ENCODE data around the gene KHDC3L. TPM values are rescaled to one million over a fixed set of nuclear protein-coding genes. Genes with fewer than 3 reads are reported as not detected.

The KHDC3L gene
- total and polyA plus RNA-seq, 2 of the 13 experiments (the other 11 are each of a cell fraction or from before 2014, with no cell fraction given): not detected

DNA sequence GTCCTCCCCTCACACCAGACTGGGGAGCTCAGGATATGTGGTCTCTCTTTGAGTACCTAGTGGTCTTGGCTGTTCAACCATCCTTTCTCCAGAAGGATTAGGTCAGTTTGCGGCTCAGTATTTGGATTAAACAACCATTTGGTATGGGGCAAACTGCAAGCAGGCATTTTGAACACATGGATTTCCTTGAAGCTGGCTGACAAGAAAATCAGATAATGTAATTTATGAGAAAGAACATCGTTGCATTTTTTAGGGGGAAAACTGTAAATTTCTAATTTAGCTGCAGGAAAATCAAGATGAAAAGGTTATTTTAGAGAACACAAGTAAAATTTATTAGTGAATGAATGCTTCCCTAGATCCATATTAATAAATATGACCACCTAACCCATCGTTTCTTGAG, 33.7 kb upstream of the KHDC3L start:
- H3K27me3 ChIP-seq (ENCODE audit: control insufficient read depth in 1 of 2, insufficient read depth in 2 of 2, low read length in 2 of 2): peaks cover 0 to 6% of the 10 kb centered on the region in 2 experiments; a peak in 2 of 5 replicates
- no peaks in the 10 kb centered on the region for H3K36me3 ChIP-seq (replicated peaks in 1 of 2; ENCODE audit: control insufficient read depth in 1 of 2, insufficient read depth in 2 of 2, low read length in 2 of 2)
- ATAC-seq: no peak
- H2AFZ ChIP-seq (ENCODE audit: low read length): no peak overlapping the region
- WGBS (ENCODE audit: low lambda C conversion rate): 1% methylated on average over 3 of the region's 3 CpGs
- DNase-seq (ENCODE audit: low spot score): no peak
- no peaks in the 10 kb centered on the region for H4K20me1 ChIP-seq (ENCODE audit: insufficient read depth, low read length)
- TF ChIP-seq HDAC1 (CRISPR knock-in tag; IDR thresholded peaks at IDR 0.05): no peak
- TF ChIP-seq U2AF1 (optimal IDR thresholded peaks at IDR 0.05; ENCODE audit: low read depth, low read length): no peak
- TF ChIP-seq, protein P1, sequence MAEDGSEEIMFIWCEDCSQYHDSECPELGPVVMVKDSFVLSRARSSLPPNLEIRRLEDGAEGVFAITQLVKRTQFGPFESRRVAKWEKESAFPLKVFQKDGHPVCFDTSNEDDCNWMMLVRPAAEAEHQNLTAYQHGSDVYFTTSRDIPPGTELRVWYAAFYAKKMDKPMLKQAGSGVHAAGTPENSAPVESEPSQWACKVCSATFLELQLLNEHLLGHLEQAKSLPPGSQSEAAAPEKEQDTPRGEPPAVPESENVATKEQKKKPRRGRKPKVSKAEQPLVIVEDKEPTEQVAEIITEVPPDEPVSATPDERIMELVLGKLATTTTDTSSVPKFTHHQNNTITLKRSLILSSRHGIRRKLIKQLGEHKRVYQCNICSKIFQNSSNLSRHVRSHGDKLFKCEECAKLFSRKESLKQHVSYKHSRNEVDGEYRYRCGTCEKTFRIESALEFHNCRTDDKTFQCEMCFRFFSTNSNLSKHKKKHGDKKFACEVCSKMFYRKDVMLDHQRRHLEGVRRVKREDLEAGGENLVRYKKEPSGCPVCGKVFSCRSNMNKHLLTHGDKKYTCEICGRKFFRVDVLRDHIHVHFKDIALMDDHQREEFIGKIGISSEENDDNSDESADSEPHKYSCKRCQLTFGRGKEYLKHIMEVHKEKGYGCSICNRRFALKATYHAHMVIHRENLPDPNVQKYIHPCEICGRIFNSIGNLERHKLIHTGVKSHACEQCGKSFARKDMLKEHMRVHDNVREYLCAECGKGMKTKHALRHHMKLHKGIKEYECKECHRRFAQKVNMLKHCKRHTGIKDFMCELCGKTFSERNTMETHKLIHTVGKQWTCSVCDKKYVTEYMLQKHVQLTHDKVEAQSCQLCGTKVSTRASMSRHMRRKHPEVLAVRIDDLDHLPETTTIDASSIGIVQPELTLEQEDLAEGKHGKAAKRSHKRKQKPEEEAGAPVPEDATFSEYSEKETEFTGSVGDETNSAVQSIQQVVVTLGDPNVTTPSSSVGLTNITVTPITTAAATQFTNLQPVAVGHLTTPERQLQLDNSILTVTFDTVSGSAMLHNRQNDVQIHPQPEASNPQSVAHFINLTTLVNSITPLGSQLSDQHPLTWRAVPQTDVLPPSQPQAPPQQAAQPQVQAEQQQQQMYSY (CRISPR knock-in tag; IDR thresholded peaks at IDR 0.05): no peak
- no peak for TF ChIP-seq GLI4 (CRISPR knock-in tag; IDR thresholded peaks at IDR 0.05; ENCODE audit: borderline replicate concordance)
- TF ChIP-seq IRF2 (CRISPR knock-in tag; IDR thresholded peaks at IDR 0.05): no peak
- TF ChIP-seq MEIS2 (CRISPR knock-in tag; IDR thresholded peaks at IDR 0.05): no peak
- no peak for TF ChIP-seq ZNF230 (CRISPR knock-in tag; IDR thresholded peaks at IDR 0.05)
- no peak for TF ChIP-seq MATR3 (CRISPR knock-in tag; IDR thresholded peaks at IDR 0.05)
- TF ChIP-seq, protein P2, sequence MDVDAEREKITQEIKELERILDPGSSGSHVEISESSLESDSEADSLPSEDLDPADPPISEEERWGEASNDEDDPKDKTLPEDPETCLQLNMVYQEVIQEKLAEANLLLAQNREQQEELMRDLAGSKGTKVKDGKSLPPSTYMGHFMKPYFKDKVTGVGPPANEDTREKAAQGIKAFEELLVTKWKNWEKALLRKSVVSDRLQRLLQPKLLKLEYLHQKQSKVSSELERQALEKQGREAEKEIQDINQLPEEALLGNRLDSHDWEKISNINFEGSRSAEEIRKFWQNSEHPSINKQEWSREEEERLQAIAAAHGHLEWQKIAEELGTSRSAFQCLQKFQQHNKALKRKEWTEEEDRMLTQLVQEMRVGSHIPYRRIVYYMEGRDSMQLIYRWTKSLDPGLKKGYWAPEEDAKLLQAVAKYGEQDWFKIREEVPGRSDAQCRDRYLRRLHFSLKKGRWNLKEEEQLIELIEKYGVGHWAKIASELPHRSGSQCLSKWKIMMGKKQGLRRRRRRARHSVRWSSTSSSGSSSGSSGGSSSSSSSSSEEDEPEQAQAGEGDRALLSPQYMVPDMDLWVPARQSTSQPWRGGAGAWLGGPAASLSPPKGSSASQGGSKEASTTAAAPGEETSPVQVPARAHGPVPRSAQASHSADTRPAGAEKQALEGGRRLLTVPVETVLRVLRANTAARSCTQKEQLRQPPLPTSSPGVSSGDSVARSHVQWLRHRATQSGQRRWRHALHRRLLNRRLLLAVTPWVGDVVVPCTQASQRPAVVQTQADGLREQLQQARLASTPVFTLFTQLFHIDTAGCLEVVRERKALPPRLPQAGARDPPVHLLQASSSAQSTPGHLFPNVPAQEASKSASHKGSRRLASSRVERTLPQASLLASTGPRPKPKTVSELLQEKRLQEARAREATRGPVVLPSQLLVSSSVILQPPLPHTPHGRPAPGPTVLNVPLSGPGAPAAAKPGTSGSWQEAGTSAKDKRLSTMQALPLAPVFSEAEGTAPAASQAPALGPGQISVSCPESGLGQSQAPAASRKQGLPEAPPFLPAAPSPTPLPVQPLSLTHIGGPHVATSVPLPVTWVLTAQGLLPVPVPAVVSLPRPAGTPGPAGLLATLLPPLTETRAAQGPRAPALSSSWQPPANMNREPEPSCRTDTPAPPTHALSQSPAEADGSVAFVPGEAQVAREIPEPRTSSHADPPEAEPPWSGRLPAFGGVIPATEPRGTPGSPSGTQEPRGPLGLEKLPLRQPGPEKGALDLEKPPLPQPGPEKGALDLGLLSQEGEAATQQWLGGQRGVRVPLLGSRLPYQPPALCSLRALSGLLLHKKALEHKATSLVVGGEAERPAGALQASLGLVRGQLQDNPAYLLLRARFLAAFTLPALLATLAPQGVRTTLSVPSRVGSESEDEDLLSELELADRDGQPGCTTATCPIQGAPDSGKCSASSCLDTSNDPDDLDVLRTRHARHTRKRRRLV (CRISPR knock-in tag; IDR thresholded peaks at IDR 0.05): no peak
- TF ChIP-seq GTF2F1 (IDR thresholded peaks at IDR 0.05; ENCODE audit: low read length): no peak
- TF ChIP-seq, protein P3, sequence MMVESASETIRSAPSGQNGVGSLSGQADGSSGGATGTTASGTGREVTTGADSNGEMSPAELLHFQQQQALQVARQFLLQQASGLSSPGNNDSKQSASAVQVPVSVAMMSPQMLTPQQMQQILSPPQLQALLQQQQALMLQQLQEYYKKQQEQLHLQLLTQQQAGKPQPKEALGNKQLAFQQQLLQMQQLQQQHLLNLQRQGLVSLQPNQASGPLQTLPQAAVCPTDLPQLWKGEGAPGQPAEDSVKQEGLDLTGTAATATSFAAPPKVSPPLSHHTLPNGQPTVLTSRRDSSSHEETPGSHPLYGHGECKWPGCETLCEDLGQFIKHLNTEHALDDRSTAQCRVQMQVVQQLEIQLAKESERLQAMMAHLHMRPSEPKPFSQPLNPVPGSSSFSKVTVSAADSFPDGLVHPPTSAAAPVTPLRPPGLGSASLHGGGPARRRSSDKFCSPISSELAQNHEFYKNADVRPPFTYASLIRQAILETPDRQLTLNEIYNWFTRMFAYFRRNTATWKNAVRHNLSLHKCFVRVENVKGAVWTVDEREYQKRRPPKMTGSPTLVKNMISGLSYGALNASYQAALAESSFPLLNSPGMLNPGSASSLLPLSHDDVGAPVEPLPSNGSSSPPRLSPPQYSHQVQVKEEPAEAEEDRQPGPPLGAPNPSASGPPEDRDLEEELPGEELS (CRISPR knock-in tag; IDR thresholded peaks at IDR 0.05): no peak
- TF ChIP-seq, protein P4, sequence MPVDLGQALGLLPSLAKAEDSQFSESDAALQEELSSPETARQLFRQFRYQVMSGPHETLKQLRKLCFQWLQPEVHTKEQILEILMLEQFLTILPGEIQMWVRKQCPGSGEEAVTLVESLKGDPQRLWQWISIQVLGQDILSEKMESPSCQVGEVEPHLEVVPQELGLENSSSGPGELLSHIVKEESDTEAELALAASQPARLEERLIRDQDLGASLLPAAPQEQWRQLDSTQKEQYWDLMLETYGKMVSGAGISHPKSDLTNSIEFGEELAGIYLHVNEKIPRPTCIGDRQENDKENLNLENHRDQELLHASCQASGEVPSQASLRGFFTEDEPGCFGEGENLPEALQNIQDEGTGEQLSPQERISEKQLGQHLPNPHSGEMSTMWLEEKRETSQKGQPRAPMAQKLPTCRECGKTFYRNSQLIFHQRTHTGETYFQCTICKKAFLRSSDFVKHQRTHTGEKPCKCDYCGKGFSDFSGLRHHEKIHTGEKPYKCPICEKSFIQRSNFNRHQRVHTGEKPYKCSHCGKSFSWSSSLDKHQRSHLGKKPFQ (CRISPR knock-in tag; IDR thresholded peaks at IDR 0.05; ENCODE audit: insufficient replicate concordance): no peak
- no peak for TF ChIP-seq ZNF629 (CRISPR knock-in tag; conservative IDR thresholded peaks at IDR 0.05)
- no peak overlapping the region for H3K4me3 ChIP-seq (replicated peaks in 1 of 3; ENCODE audit: insufficient read depth in 1 of 3, low read depth in 2 of 3, low read length in 3 of 3)
- POLR2A ChIA-PET: no interaction called here
- BruUV-seq (replicated peaks): no TSS peak
- no peak overlapping the region for H3K9ac ChIP-seq (ENCODE audit: insufficient read depth, low read depth, low read length)
- in situ Hi-C loops (cut with HindIII; ENCODE audit: extremely low pct_ligation_motif_present, low pct_unique_long_range_greater_than_20kb) (loop anchor here (5.0 kb wide), 1 partner anchor 41 kb away; no protein-coding TSS in a partner anchor), intact Hi-C loops (cut with micrococcal nuclease; ENCODE audit: unreplicated experiment) (no loop called here)
- H3K4me2 ChIP-seq (ENCODE audit: low read depth, low read length): no peak overlapping the region
- no peaks in the 10 kb centered on the region for H3K4me1 ChIP-seq (ENCODE audit: insufficient read depth, low read length)
- H3K79me2 ChIP-seq (ENCODE audit: insufficient read depth, low read length): no peaks in the 10 kb centered on the region
- H3K27ac ChIP-seq (ENCODE audit: extremely low read length, insufficient read depth, low read length): no peak overlapping the region
- CTCF ChIA-PET (ENCODE audit: low intra/inter-chr PET ratio, low total read pairs): no interaction called here
- H3K9me3 ChIP-seq (ENCODE audit: low read length): no peaks in the 10 kb centered on the region
- FAIRE-seq: no peak
